HG02642 (cell line): Measurements from ENCODE around the gene GNG14.
A peak's percentile ranks its signal among the peaks of the same experiment; 100 is the strongest.
"Not testable (repeated sequence)": the region's sequence is repeated elsewhere in the genome, so short reads cannot be mapped to it uniquely, and the experiment has no call there.

Experiments
- ATAC-seq: cut with Tn5 transposase; IDR thresholded peaks from one replicate; pipeline ENCODE4 v1.9.1; 2021; ENCODE audit warnings: mild to moderate bottlenecking; ENCODE audit not compliant: unreplicated experiment, poor library complexity

Gene GNG14

DNA sequence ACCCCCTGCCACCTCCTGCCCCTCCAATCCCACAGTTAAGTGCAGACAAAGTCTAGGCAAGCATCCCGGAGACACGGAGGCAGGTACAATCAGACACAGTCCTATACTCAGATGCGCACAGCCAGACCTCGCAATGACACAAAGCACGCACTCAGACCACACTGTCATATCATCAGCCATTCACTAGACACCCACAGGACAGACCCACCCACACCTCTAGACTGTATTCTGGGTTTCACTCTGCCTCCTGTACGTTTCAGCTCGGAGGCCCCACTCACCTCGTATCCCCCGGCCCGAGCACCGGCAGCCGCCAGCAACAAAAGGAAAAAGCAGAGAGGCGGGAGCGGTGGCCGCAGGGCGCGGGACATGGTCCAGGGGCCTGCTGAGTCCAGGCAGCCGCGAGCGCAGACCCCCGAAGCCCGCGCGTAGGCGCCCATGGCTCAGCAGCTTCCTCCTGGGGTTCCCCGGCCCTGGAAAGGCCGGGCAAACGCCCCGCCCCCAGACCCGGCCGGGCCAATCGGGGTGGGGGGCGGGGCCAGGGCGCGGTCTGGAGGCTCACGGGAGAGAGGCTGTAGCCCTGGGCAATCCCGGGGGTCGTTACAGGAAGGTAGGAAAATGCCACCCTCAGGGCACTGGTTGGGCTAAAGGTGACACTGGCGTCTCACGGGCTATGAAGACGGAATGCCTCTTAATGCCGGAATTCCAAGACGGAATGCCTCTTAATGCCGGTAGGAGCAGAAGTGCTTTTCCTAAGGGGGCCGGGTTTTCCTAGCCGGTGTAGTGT, 21.3 kb upstream of the GNG14 start, which contains the start of the genes MAN2B1 and WDR83:
MAN2B1 (minus strand) TSS at position 478 of the 784 bp plus-strand sequence; CDS start at position 437, 41 bp downstream.
WDR83 (plus strand) TSS at position 543 of the 784 bp plus-strand sequence. CDS start 2,984 bp downstream, outside the sequence.
- ATAC-seq: peak; percentile 51

DNA sequence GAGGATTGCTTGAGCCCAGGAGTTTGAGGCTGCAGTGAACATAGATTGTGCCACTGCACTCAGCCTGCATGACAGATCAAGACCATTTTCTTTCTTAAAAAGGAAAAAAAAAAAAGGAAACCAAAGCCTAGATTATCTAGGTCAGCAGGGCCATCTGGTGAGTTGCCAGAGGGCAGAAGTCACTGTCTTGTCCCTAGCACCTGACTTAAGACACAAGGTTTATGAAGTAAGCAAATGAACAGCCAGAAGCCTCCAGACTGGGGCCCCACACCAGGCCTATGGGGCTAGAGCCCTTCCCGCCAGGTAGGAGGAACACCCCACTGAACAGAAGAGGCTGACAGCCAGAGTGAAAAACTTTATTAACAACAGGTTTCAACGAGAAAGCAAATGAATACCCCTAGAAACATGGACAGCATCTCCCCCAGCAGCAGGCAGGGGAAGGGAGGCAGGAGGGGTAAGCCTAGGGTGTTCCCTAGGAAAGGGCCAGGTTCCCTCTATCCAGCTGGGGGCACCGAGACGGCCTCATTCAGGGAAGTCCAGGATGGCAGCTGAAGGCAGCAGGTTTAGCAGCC, 20.0 kb upstream of the GNG14 start:
- no peak for ATAC-seq

DNA sequence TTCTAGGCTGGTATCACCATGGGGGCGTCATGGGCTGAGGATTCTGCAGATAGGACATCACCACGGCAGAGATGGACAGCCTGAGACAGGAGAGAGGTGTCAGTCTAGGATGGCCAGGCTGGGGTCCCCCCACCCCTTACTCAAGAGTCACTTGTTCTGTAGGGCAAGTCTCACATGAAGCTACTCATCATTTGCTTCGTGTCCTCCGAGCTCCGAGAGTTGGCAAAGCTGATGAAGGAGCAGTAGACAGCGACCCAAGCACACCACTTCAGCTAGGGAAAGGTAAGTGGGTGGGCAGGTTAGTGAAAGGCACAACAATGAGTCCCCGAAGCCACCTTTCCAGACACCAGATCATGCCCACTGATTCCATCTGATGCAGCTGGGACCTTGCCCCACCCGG, 19.5 kb upstream of the GNG14 start:
- ATAC-seq: no peak

DNA sequence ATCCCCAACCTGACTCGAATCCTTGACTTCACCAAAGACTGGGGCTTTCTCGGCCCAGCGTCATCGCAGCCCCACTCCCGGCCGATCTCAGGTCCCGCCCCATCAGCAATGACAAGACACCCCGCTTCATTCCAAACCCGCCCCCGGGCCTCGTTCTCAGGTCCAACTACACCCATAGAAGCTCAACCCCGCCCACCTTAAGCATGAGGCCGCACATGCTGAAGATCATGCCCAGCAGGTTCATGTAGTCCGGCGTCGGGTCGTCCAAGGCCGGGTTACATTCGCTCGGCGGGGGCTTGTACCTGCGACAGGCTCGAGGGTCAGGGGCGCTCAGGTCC, 18.9 kb upstream of the GNG14 start:
- no peak for ATAC-seq

DNA sequence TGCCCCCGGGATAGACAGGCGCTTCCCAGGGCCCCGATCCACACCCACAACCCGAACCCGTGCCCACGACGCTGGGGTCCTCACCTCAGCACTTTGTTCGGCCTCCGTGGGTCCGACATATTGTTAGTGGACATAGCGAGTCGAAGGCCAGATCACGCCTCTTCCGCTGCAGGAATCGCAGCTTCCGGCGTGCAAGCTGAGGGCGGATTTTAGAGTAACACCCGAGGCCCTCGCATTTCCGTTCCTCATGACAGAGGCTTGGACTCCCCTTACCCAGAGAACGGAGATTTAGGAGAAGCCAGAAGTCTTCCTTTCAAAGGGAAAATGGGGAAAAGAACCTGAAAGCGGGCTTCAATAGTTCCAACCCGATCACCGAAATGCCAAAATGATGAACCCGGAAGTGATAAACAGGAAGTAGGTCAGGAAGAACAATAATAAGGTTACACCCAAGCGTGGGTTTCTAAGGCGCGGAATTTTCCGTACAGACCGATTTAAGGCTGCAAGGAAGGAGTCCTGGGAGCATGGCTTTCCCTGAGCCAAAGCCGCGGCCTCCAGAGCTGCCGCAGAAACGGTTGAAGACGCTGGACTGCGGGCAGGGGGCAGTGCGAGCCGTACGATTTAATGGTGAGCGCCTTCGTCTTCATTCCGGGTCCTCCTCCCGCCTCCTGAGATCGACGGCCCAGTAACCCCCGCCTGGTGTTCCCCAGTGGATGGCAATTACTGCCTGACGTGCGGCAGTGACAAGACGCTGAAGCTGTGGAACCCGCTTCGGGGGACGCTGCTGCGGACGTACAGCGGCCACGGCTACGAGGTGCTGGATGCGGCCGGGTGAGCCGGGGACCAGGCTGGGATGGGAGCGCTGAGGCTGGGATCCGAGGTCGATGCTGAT, 18.3 kb upstream of the GNG14 start:
- ATAC-seq: no peak

DNA sequence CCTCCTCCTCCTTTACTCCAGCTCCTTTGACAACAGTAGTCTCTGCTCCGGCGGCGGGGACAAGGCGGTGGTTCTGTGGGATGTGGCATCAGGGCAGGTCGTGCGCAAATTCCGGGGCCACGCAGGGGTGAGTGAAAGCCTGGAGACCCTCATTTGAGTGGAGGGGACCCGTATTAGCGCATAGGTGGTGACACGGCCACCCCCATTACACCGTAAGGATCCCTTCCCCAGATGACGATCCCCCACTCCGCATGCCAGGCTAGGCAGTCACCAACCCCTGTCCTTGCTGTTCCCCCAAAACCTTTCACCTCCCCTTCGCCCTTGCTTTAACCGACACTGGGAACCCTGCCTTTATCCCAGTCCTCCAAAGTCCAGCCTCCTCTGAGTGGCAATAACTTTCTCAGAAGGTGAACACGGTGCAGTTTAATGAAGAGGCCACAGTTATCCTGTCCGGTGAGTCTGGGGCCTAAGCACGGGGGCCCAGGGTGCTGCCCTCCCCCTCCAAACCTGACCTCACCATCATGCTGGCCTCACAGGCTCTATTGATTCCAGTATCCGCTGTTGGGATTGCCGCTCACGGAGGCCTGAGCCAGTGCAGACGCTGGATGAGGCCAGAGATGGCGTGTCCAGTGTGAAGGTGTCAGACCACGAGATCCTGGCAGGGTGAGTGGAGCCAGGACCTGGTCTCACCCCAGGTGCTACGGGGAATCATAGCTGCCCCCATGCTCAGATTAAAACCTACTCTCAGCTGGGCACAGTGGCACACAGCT, 17.5 kb upstream of the GNG14 start:
- no peak for ATAC-seq

DNA sequence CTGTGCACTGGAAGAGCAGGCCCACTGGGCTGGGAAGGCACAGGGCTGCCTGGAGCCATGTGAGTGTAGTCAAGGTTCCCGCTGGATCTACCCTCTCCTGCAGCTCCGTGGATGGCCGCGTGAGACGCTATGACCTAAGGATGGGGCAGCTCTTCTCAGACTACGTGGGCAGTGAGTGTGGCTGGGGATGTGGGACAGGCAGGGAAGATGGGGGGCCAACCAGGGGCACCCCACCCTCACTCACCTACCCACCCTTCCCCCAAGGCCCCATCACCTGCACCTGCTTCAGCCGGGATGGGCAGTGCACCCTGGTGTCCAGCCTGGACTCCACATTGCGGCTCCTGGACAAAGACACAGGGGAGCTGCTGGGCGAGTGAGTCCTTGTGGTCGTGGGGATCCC, 15.1 kb upstream of the GNG14 start:
- ATAC-seq: no peak

DNA sequence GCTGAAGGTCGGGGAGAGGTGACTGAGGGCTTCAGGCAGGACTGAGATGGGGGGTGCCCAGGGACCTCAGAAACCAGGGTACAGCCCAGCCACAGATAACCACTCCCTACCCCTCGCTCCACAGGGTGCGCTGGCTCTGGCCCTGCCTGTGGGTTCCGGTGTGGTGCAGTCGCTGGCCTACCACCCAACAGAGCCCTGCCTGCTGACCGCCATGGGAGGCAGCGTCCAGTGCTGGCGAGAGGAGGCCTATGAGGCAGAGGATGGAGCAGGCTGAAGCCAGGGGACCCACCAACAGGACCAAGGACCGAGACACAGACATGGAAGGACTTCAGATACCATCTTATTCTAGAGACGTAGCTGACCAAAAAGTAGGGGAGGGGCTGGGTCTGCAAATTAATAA, 12.4 kb upstream of the GNG14 start:
- ATAC-seq: no peak

DNA sequence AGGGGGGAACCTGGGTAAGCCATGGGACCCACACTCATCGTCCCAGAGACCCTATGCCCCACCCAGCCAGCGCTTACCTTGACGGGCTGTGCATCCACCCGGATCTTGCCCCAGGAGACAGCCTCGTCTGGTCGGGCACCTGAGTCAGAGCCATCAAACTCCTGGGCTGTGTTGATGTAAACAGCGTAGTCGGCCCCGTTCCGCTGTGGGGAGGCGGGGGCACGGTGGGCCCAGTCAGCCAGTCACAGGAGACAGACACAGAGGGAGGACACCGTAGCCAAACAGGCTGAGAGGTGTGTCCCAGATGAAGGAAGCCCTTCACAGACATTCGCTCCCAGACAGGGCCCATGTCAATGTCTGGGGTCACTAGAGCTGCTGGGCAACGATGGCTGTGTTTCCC, 11.9 kb upstream of the GNG14 start:
- ATAC-seq: no peak

DNA sequence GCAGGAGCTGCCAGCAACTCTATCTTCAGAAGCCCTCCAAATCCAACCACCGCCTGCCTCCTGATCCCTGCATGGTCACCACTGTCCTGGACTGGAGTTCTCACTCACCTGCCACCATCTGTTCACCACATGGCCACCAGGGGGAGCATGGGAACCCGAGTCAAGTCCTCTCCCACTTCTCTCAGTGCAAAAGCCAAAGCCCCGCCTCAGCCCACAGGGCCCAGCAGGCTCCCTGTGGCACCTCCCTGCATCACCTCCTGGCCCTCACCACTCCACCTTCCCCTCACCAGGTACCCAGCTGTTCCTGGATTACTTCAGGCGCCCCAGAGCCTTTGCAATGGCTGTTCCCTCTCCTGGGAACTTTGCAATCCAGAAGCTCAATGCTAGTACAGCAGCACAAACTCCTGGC, 11.4 kb upstream of the GNG14 start:
- ATAC-seq: no peak

DNA sequence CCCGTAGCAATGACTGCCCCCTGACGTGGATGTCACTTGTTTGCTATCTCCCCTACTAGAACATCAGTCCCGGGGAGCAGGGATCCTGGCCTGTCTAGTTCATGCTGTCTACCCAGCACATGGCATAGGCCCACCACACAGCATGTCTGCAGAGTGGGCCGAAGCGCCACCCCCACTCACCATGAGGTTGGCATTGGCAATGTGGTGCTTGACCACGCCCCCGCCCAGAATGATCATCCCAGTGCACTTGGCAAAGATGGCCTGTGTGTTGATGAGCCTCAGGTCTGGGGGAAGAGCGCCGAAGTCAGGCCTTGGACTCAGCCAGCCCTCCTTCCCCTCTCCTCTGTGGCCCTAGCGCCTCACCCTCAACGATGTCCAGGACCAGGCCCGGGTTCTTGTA, 10.9 kb upstream of the GNG14 start:
- no peak for ATAC-seq

DNA sequence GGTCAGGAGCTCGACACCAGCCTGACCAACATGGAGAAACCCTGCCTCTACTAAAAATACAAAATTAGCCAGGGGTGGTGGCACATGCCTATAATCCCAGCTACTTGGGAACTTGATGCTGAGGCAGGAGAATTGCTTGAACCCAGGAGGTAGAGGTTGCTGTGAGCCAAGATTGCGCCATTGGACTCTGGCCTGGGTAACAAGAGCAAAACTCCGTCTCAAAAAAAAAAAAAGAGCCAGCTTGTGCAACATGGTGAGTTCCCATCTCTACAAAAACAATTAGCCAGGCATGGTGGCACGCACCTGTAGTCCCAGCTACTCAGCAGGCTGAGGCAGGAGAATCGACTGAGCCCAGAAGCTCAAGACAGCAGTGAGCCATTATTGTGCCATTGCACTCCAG, 9.8 kb upstream of the GNG14 start:
- not testable (repeated sequence) for ATAC-seq

DNA sequence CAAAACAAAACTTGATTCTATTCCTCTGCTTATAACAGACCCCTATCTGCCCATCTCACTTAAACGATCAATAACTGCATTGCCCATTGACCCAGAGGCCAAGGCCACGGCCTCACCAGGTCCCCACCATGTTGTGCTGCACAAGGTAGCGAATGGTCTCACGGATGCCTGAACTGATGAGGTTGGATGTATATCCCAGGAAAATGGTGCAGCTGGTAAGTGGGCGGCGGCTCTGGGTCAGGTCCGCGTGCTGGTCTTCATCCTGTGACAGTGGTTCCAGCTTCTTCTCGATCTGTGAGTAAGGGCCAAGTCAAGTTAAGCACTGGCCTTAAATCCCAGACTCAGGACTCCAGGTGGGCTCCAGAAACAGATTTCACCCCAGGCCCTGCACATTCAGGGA, 7.8 kb upstream of the GNG14 start:
- ATAC-seq: no peak

DNA sequence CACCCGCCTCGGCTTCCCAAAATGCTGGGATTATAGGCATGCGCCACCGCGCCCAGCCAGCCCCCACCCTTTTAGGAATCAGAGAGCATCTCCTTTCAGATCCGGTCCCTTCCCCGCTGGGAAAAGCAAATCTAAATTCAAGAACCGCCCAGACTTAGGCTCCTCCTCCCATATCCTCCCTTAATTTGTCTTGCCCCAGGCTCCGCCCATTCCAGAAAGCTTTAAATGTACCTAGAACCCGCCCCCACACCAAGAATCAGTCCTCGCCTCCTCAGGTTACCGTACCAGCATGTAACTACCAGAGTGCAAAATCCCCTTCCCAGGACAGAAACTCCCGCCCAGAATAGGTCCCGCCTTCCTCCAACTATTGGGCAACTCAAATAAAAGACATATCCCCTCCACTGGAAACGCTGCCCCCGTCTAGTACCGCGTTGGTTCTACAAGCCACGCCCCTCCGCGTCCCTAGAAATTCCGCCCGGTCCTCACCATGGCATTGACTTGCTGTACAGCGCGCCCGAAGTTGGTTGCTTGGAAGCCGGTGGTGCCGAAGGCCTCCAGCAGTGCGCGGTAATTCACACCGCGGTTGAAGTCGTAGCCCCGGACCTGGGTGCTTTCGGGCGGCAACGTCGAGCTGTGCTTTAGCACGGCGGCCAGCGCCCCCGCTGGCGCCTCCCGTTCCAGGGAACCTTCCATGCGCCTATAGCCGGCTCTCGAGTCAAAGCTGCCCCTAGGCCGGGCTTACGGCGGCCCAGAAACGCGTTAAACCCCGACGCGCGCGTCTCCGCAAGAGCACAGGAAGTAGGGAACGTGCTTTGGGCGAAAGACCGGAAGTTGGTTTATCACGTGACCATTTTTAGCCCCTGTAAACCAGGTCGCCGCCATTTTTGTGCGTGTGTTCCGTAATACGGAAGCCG, 6.5 kb upstream of the GNG14 start, which contains the start of gene DHPS:
DHPS (minus strand) TSS at position 807 of the 914 bp plus-strand sequence; CDS start at position 693, 114 bp downstream.
- ATAC-seq: peak; percentile 77

DNA sequence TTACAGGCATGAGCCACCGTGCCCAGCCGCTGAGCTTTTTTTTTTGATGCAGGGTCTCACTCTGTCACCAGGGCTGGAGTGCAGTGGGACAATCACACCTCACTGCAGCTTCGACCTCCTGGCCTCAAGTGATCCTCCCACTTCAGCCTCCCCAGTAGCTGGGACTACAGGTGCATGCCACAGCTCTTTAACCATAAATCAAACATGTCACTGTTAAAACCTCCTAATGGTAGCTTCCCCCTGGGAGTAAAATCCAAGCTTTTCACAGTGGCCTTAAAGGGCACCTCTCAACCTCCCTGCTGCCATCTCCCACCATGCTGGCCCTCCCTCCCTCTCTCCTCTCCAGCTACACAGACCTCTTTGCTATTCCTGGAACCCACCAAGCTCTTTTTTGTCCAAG, 2.0 kb upstream of the GNG14 start:
- no peak for ATAC-seq

DNA sequence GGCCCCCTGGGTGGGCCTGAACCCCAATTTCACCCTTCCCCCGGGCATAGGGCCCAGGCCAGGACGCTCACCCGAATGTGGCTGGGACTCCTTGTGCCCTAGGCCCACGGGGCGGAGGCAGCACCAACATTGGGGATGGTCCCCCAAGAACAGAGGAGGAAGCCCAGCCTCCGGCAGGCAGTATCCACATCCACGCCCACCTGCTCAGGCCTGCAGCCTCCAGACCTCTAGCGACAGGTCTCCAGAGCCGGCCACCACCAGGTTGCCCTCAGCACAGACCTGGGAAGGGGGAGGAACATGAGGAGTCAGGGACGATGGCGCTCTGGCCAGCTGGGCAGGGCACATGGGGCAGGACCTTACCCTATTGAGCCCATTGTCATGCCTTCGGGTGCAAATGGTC, 1.2 kb downstream of the GNG14 start:
- ATAC-seq: no peak

DNA sequence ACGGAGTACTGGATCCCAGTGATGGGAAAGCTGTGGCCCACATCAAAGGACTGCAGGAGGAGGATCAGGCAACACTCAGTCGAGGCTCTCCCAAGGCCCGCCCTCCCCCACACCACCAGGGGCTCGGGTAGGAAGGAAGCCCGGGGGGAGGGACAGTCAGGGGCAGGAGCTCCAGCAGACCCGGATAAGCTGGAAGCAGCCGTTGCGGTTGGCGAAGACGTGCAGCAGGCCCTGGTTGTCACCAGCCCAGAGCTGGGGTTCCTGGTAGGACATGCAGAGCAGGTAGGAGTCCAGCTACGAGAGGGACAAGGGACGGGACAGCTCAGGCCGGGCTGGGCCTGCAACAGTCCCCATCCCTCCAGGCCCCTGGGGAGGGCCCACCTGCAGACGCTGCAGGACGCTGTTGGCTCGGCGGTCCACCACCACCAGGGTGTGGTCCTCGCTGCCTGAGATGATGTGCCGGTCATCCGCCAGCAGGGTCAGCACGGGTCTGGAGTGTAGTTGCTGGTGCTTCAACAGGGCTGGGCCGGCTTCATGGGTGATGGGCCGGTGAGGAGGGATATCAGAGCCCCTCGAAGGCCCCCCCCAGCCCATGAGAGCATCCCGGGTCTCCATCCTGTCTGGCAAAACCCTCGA, 1.9 kb downstream of the GNG14 start:
- no peak for ATAC-seq

DNA sequence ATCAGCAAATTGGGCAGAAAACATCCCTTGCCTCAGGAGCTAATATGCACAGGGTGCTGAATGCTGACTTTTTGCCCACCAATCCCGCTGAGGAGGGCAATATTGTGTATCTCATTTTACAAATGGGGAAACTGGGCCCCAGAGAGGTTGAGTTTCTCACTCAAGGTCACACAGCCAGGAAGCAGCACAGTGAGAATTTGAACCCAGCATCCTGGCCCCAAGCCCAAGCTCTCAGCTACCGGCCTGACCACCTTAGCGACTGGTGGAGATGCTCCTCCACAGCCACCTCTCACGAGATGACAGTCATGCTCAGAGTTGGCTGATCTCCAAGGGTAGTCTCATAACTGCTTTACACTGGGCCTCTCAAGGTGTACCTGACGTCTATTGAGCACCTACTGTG, 5.2 kb downstream of the GNG14 start:
- ATAC-seq: no peak

DNA sequence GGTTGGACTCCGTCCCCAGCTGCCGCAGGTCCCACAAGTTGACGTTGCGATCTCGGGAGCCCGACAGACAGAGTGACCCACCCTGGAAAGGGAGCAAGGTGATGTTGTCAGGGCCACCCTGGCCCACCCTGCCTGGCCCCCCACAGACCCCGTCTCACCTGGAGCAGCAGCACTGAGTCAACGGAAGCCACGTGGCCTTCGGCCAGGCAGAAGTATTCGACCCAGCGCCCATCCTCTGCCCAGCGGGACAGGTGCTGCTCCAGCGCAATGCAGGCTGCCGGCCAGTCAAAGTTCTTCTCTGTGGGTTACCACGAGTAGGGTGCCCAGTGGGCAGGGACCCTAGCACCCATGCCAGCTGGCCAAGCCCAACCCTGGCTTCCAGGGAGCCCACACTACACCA, 6.8 kb downstream of the GNG14 start:
- no peak for ATAC-seq
